SK-N-MC (cell line): Measurements from ENCODE around the gene DYNLRB1.

ENCODE experiments used
- EZH2 ChIP-seq: fragments of 200-600 bp; sonication (generic); IDR thresholded peaks from one replicate; pipeline ENCODE4 v1.6.1; 2017; ENCODE audit warnings: antibody characterized with exemption
- FOXP2 ChIP-seq: optimal IDR thresholded peaks from 2 replicates; pipeline ENCODE3; 2011; ENCODE audit warnings: mild to moderate bottlenecking, moderate library complexity; ENCODE audit not compliant: insufficient read depth; ENCODE audit errors: extremely low read length, control extremely low read depth
- POLR2AphosphoS5 ChIP-seq: IDR thresholded peaks from 2 replicates; pipeline ENCODE4 v1.6.1; 2012; ENCODE audit warnings: mild to moderate bottlenecking, low read depth, low read length, borderline replicate concordance

DNA sequence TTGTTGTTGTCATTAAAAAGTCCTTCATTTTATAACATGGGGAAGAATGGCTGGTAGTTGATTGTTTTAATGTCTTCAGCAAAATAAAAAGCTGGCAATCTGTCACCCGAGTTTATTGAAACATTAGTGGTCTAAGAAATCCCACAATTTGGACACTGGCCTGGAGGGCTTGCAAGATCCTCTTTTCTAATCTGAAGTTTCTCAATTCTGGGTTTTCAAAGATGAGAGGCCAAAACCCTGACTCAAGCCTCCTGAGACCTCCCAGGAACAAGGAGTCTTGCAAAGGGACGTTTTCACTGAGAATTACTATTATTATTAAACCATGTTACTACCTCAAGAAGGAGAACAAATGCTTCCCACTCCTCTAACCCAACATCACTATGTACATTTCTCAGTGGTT, 61.8 kb downstream of the DYNLRB1 start:
- no peak for TF ChIP-seq FOXP2
- no peak for TF ChIP-seq POLR2AphosphoS5
- TF ChIP-seq EZH2 = no peak
